CD1c-positive myeloid dendritic cell (primary cell): Measurements from ENCODE around the gene ATP6V1D.
"Not testable (repeated sequence)": the region's sequence is repeated elsewhere in the genome, so short reads cannot be mapped to it uniquely, and the experiment has no call there.

Experiments used
- DNase-seq: peaks from one replicate; pipeline ENCODE4 v3.0.0-alpha.2; 2016; ENCODE audit errors: extremely low spot score

The ATP6V1D gene

GRCh38 chr14:67359775-67360469 is at the start of gene ATP6V1D, which contains the start of gene EIF2S1:
TSS of gene ATP6V1D (minus strand) at chr14:67359804. CDS start at chr14:67359698, 106 bp downstream.
TSS of gene EIF2S1 (plus strand) at chr14:67360328. CDS start at chr14:67364768, 4,440 bp downstream.
- peak; percentile 100 for DNase-seq

- not testable (repeated sequence) for DNase-seq
Observed at GRCh38 chr14:67408122-67408801, 48.7 kb upstream of the ATP6V1D start.

DNA sequence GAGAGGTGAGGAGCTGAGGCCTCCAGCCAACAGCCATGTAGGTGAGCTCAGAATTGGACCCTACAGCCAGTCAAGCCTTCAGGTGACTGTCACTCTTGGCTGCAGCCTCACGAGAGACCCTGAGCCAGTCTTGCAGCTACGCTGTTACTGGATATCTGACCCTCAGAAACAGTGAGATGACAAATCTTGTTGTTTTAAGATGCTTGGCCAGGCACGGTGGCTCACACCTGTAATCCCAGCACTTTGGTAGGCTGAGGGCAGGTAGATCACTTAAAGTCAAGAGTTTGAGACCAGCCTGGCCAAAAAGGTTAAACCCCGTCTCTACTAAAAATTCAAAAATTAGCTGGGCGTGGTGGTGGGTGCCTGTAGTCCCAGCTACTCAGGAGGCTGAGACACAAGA is 46.2 kb upstream of the ATP6V1D start:
- no peak for DNase-seq

GRCh38 chr14:67400434-67400833 is 40.8 kb upstream of the ATP6V1D start:
- DNase-seq = no peak

DNA sequence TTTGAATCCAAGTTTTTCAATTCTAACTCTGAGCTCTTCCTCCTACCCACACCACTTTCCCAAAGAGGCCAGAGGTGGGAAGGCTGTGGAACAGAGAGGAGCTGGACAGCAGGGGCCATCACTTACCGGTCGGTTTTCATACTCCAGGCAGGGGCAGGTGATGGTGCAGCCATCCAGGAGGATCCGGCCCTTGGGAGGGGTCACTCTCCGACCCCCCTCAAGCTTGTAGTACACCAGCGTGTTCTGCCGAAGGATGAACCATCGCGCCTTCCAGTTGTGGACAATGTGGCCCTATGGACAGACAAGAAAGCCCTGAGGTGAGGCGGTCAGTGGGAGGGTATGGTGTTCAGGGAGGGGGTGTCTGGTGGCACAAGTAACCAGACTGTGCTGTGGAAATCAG is 37.9 kb upstream of the ATP6V1D start:
- DNase-seq = no peak

DNA sequence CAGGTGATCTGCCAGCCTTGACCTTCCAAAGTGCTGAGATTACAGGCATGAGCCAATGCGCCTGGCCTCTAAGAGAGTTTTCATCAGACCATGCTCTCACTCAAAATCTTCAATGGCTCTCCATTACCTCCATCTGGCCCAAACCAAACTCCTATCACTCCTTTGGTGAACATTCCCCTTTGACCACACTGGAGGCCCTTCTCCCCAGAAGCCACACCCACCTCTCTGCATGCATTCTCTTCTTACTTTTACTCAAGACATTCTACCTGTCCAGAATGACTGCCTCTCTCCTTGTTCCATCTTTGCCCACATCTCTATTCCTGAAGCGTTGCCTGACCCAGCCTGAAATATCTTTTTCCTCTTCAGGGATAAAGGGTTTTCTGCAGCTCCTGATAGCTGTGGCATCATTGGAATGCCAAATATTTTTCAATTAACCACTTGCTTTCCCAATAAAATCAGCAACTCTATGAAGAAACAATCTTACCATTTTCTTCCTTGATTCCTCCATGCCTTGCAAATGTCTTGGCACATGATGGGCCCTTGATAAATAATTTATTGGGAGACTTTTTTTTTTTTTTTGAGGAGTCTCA is 36.9 kb upstream of the ATP6V1D start:
- DNase-seq = no peak

DNA sequence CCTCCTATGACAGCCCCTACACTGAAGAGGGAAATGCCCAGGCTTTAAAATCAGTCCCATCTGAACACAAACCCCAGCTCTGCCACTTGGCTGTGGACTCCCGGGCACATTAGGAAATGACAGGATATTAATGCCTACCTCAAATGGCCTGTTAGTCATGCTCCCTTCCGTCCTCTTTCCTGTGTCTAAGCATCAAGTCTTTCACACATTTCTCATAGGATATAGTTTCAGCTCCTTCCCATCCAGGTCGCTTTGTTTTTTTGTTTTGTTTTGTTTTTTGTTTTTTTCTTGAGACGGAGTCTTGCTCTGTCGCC is 36.2 kb upstream of the ATP6V1D start:
- no peak for DNase-seq

GRCh38 chr14:67395086-67395875 is 35.7 kb upstream of the ATP6V1D start:
- DNase-seq = no peak

DNA sequence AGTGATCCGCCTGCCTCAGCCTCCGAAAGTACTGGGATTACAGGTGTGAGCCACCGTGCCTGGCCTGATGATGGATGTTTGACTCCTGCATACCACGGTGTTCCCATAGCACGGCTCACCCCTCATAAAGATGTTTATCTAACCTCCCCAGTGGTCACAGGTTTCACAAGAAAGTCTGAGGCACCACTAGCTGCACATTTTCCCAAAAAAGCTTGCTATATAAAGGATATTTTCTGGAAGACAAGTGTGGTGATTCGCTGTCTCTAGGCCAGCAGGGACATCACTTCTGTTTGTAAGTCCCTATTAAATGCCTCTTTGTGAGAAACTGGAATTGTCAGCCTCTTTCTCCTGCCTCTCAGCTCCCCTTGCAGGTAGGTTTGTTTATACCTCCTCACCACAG is 34.1 kb upstream of the ATP6V1D start:
- no peak for DNase-seq

DNA sequence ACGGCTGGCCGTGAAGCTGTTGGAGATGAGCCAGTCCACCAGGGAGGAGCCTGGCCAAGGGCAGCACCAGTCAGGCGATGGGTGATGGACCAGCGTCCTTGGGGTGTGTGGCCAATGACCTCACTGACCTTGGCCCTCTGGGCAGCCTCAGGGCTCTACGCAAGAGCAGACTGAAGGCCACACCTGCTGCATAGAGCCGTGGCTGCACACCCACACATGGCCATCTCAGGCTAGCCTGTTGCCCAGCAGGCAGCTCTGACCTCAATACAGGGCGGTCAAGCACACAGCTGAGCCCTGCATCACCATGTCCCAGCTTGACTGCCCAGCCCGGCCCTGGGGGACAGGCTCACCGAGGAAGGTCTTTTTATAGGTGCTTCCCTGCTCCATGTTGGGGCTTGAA is 33.2 kb upstream of the ATP6V1D start:
- no peak for DNase-seq

DNA sequence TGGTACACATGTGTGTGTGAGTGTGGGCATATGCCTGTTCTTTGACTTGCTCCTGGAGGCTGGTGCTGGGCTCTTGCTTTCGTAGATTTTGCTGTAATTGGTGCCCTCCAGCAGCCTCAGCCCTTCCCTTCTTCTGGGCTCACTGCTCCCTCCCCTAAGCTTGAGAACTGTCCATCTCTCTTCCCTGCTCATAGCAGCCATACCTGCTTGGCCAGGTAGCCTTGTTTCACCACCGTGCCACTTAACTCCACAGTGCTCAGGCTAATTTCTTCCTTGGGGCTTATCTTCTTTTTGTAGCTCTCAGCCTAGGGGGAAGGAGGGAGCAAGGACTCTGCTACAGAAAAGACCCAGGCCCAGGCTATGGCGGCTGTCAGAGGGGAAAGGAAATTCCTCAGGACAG is 32.5 kb upstream of the ATP6V1D start:
- no peak for DNase-seq

GRCh38 chr14:67391268-67391667 is 31.7 kb upstream of the ATP6V1D start:
- no peak for DNase-seq

DNA sequence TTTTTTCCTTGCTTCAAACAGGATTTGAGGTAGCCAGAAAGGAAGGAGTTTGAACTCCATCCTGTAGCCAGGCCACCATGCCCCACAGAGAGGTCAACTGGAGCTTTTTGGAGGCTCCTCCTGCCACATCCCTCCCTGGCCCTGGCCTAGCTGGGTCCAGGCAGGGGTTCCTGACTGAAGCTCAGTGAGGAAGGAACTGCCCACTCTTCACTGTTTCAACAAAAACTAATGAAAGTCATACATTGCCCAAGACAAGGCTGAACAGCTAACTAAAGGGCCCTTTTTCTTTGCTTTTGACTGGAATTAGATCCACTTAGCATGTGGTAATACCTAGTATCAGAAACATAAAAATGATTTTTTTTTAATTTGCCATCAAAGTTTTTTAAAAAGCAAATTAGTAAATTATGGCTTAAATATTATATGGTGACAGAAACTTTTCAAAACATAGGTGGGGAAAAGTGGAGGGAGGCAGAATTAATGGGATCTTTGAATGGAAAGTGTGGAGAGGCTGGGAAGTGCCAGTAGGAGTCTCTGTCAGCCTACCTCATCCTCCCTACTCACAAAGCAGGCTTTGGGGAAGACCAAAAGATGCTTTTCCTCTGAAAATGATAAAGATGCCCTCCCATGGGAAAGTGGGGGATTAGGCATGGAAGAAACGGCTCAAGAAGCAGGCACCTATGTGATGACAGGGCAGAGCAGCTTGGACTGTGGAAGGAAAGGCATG is 30.4 kb upstream of the ATP6V1D start:
- no peak for DNase-seq

GRCh38 chr14:67389275-67389674 is 29.7 kb upstream of the ATP6V1D start:
- no peak for DNase-seq

- no peak for DNase-seq
Observed at GRCh38 chr14:67387195-67387594, 27.6 kb upstream of the ATP6V1D start.

- no peak for DNase-seq
Observed at GRCh38 chr14:67385618-67386017, 26.0 kb upstream of the ATP6V1D start.

DNA sequence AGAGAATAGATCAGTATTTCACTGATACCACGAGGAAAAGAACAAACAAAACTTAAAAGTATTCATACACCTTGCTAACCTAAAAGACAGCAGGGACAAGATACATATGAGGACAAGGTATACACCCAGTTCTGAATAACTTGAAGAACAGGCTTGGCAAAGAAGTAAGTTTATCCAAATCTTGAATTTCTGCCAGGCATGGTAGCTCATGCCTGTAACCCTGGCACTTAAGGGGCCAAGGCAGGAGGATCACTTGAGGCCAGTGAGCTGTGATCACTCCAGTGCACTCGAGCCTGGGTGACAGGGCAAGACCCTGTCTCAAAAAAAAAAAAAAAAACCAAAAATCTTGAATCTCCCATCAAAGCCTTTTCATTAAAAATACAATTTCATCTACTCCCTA is 25.5 kb upstream of the ATP6V1D start:
- no peak for DNase-seq

GRCh38 chr14:67377916-67378315 is 18.3 kb upstream of the ATP6V1D start:
- peak; percentile 25 for DNase-seq

DNA sequence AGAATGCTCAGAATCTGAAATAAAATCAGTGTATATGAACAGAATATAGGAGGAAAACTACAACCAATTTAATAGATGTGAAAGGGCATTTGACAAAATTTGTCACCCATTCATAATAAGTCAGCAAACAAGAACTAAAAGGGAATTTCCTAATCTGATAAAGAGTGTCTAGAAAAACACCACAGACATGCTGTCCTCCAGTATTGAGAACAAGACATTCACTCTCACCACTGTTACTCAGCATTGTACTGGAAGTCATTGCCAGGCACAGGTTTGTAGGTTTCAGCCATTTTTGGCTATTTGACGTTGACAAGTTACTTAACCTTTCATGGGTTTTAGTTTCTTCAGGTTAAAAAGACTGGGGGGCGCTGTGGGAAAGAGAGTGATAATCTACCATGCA is 13.7 kb upstream of the ATP6V1D start:
- no peak for DNase-seq

DNA sequence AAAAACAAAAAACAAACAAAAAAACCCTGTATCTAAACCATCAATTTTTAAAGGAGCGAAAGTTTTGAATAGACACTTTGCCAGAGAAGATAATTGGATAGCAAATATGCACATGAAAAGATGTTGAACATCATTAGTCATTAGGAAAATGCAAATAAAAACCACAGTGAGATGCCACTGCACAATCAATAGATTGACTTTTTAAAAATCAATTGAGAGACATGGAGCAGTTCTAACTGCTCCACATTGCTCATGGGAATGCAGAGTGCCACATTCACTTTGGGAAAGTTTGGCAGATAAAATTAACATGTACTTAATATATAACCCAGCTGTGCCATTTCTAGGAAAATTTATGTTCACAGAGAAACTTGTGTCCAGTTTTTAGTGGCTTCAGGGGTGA is 13.2 kb upstream of the ATP6V1D start:
- DNase-seq = no peak

GRCh38 chr14:67371247-67372148 is 11.9 kb upstream of the ATP6V1D start:
- DNase-seq = no peak
